ENCODE data around the gene MISFA.
"Not testable (repeated sequence)": the region's sequence is repeated elsewhere in the genome, so short reads cannot be mapped to it uniquely, and the experiment has no call there.

Gene MISFA

GRCh38 chr11:18618342-18619025 is 18.9 kb downstream of the MISFA start:
- DNase-seq = no peak

GRCh38 chr11:18623707-18624106 is 24.1 kb downstream of the MISFA start:
- DNase-seq = no peak

- no peak for DNase-seq
These were observed 24.6 kb downstream of the MISFA start for GRCh38 chr11:18624161-18624560.

- DNase-seq = no peak
These were observed 33.3 kb downstream of the MISFA start for GRCh38 chr11:18632841-18633240.

- peak; percentile 29 for DNase-seq
These were observed 33.9 kb downstream of the MISFA start for GRCh38 chr11:18633256-18634139.

- peak; percentile 99 for DNase-seq
These were observed 34.8 kb downstream of the MISFA start, which contains the start of gene SPTY2D1 for GRCh38 chr11:18634140-18635032. SPTY2D1 (minus strand) TSS chr11:18634342; CDS start chr11:18634257, 85 bp downstream.

- no peak for DNase-seq
These were observed 42.1 kb downstream of the MISFA start for GRCh38 chr11:18641677-18642076.

GRCh38 chr11:18643034-18643433 is 43.4 kb downstream of the MISFA start:
- DNase-seq = not testable (repeated sequence)

- DNase-seq = no peak
These were observed 50.8 kb downstream of the MISFA start for GRCh38 chr11:18650353-18650752.

- DNase-seq = peak; percentile 36
These were observed 51.4 kb downstream of the MISFA start for GRCh38 chr11:18650859-18651557.
